22Rv1 (cell line): ENCODE results near the gene GALNT17.

Experiments
- ZFX ChIP-seq: fragments of 450-650 bp; IDR thresholded peaks from 2 replicates; pipeline ENCODE4 v1.6.1; 2017; ENCODE audit warnings: antibody characterized with exemption, borderline replicate concordance
- TF ChIP-seq, protein P1 (sequence below): fragments of 450-650 bp; IDR thresholded peaks from 2 replicates; pipeline ENCODE4 v1.5.1; 2017; ENCODE audit warnings: mild to moderate bottlenecking

GRCh38 chr7:71171476-71171875 is 39.5 kb downstream of the GALNT17 start:
- TF ChIP-seq, protein P1, sequence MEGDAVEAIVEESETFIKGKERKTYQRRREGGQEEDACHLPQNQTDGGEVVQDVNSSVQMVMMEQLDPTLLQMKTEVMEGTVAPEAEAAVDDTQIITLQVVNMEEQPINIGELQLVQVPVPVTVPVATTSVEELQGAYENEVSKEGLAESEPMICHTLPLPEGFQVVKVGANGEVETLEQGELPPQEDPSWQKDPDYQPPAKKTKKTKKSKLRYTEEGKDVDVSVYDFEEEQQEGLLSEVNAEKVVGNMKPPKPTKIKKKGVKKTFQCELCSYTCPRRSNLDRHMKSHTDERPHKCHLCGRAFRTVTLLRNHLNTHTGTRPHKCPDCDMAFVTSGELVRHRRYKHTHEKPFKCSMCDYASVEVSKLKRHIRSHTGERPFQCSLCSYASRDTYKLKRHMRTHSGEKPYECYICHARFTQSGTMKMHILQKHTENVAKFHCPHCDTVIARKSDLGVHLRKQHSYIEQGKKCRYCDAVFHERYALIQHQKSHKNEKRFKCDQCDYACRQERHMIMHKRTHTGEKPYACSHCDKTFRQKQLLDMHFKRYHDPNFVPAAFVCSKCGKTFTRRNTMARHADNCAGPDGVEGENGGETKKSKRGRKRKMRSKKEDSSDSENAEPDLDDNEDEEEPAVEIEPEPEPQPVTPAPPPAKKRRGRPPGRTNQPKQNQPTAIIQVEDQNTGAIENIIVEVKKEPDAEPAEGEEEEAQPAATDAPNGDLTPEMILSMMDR, result no peak
- no peak for TF ChIP-seq ZFX
